Stimulated activated CD8-positive, alpha-beta memory T cell treated with anti-CD3 and anti-CD28 coated beads, Interleukin-7, amount 100 ng/mL, for 4 hours (primary cell): ENCODE measurements around the gene DDX42.

Experiments
- DNase-seq, 2 donors: peaks; one replicate each; pipeline ENCODE4 v3.0.0-alpha.2; 2020; ENCODE audit warnings: low read depth in 2 of 2

Gene DDX42

GRCh38 chr17:63774141-63774968 lies at the start of gene DDX42:
TSS of gene DDX42 (plus strand) at chr17:63774170. CDS start at chr17:63787050, 12,880 bp downstream.
- DNase-seq, result peak; percentile 29 to 84

GRCh38 chr17:63735691-63736090 lies 38.3 kb upstream of the DDX42 start:
- DNase-seq, result no peak

GRCh38 chr17:63740464-63741142 lies 33.4 kb upstream of the DDX42 start:
- DNase-seq, result no peak

GRCh38 chr17:63741143-63741407 lies 32.9 kb upstream of the DDX42 start:
- peak in 1 of 2 donors; percentile 3 for DNase-seq

GRCh38 chr17:63741408-63742173 lies 32.4 kb upstream of the DDX42 start, which contains the start of gene STRADA:
TSS of gene STRADA (minus strand) at chr17:63741799. CDS start at chr17:63728369, 13,430 bp downstream.
- DNase-seq, result peak; percentile 97 to 100

GRCh38 chr17:63751806-63752205 lies 22.2 kb upstream of the DDX42 start:
- peak in 1 of 2 donors; percentile 5 for DNase-seq

- DNase-seq, result no peak
Measured at GRCh38 chr17:63752707-63753106, 21.3 kb upstream of the DDX42 start.

- no peak for DNase-seq
Measured at GRCh38 chr17:63753215-63753614, 20.8 kb upstream of the DDX42 start.

GRCh38 chr17:63754046-63754445 lies 19.9 kb upstream of the DDX42 start:
- DNase-seq, result no peak

GRCh38 chr17:63758428-63758827 lies 15.5 kb upstream of the DDX42 start:
- DNase-seq, result no peak

GRCh38 chr17:63760771-63761539 lies 13.0 kb upstream of the DDX42 start:
- no peak for DNase-seq

GRCh38 chr17:63762161-63763078 lies 11.6 kb upstream of the DDX42 start:
- DNase-seq, result no peak

- no peak for DNase-seq
Measured at GRCh38 chr17:63764716-63765115, 9.3 kb upstream of the DDX42 start.

GRCh38 chr17:63766754-63767153 lies 7.2 kb upstream of the DDX42 start:
- DNase-seq, result no peak

GRCh38 chr17:63768433-63768832 lies 5.5 kb upstream of the DDX42 start:
- DNase-seq, result no peak

- no peak for DNase-seq
Measured at GRCh38 chr17:63772801-63773271, 1.1 kb upstream of the DDX42 start.

GRCh38 chr17:63773272-63774140 lies 464 bp upstream of the DDX42 start, which contains the start of gene CCDC47:
TSS of gene CCDC47 (minus strand) at chr17:63773597. CDS start at chr17:63766175, 7,422 bp downstream.
- peak; percentile 97 to 98 for DNase-seq

- DNase-seq, result no peak
Measured at GRCh38 chr17:63774969-63775265, 947 bp downstream of the DDX42 start.

GRCh38 chr17:63775420-63775819 lies 1.4 kb downstream of the DDX42 start:
- no peak for DNase-seq

- no peak for DNase-seq
Measured at GRCh38 chr17:63780507-63780906, 6.5 kb downstream of the DDX42 start.
